Ovary (tissue), 9 donors: ENCODE measurements around the gene THRB. TPM values are rescaled to one million over a fixed set of nuclear protein-coding genes. Genes with fewer than 3 reads are reported as not detected.

ENCODE experiments used
- DNase-seq, 5 donors: peaks; one replicate each; pipeline ENCODE4 v3.0.0-alpha.2; 2019 to 2020
- H3K27ac ChIP-seq, 2 donors: fragments of 200-600 bp; one replicate each; pipeline versions ENCODE4 v1.5.1 to v1.8.0; 2019 to 2022
- H3K27me3 ChIP-seq: fragments of 200-600 bp; one replicate; pipeline ENCODE4 v1.8.0; 2022
- H3K36me3 ChIP-seq: fragments of 200-600 bp; sonication (generic); one replicate; pipeline ENCODE4 v1.5.1; 2019
- H3K4me1 ChIP-seq: one replicate; pipeline ENCODE4 v1.8.1; 2013; ENCODE audit warnings: mild to moderate bottlenecking, moderate library complexity; ENCODE audit not compliant: insufficient read depth
- H3K4me3 ChIP-seq: fragments of 200-600 bp; sonication (generic); one replicate; pipeline ENCODE4 v1.5.1; 2017
- H3K9me3 ChIP-seq, 2 donors: fragments of 200-600 bp in 1 of 2; sonication (generic) in 1 of 2; one replicate each; pipeline versions ENCODE4 v1.5.1 to v1.8.1; 2013 to 2019; ENCODE audit warnings: mild to moderate bottlenecking in 1 of 2, moderate library complexity in 1 of 2
- EP300 ChIP-seq: sonication (generic); formaldehyde crosslinking; IDR thresholded peaks from one replicate; pipeline ENCODE4 v1.6.1; 2017; ENCODE audit warnings: antibody characterized with exemption
- POLR2A ChIP-seq: fragments of 450-650 bp; IDR thresholded peaks from one replicate; pipeline ENCODE4 v1.6.1; 2017; ENCODE audit warnings: antibody characterized with exemption, mild to moderate bottlenecking, moderate library complexity
- WGBS, 3 donors: extraction: QIAGEN DNeasy Blood & Tissue Kit in 1 of 3; methylation state at CpG; one replicate each; pipeline versions ENCODE4 v1.1.5 to v1.1.7; 2013 to 2017; 5-methylcytosine and 5-hydroxymethylcytosine counted together
- intact Hi-C, 4 donors: fragments of 100-400 bp; cut with DNase I; formaldehyde crosslinking; loops; one replicate each; pipeline versions ENCODE4 v1.11.0 to v1.15.1; 2022 to 2023
- polyA plus RNA-seq, 2 donors: library from polyadenylated mRNA; stranded (reverse); fragments of 200-250 nt in 1 of 2; fragments of 350-450 nt in 1 of 2; fragmentation: Illumina TruSeq in 1 of 2; extraction: RNeasy Lipid Tissue Mini Kit (QIAGEN cat#74804) in 1 of 2; gene quantifications; one replicate each; pipeline ENCODE4 v1.2.3, GENCODE V29; 2013 to 2014
- total RNA-seq, 7 donors: library from RNA; depleted of rRNA in 2 of 7; stranded (reverse); fragments of >200 nt in 2 of 7; fragmentation: NEBNext Ultra II Directional in 3 of 7; extraction: Animal tissue kit (Norgen Biotek cat#: 25700) in 3 of 7; gene quantifications; one replicate each; pipeline versions ENCODE4 v1.1.0 to v1.2.4, GENCODE V29; 2016 to 2023
- TF ChIP-seq, protein P1 (sequence below), 3 donors: fragments of 450-650 bp in 2 of 3; fragments of 200-600 bp in 1 of 3; IDR thresholded peaks; one replicate each; pipeline versions ENCODE4 v1.5.1 to v1.8.0; 2016 to 2022; ENCODE audit warnings: antibody characterized with exemption in 3 of 3, mild to moderate bottlenecking in 1 of 3
- donor health status: DM: no; HTN: no; CAD: no; lungs with moderate emphysema.
- donor health status: DM: no; HTN: no; CAD: no.
- donor health status: Bipolar disorder and iron deficiency.
- donor health status: DM: yes; HTN: yes; CAD: no.
- donor health status: DM: no; HTN: no; CAD: no.
- donor health status: DM: yes; HTN: yes; CAD: no.

Gene THRB
- total and polyA plus RNA-seq, 9 donors: 0.91 to 6.5 (median 3.2) TPM

DNA sequence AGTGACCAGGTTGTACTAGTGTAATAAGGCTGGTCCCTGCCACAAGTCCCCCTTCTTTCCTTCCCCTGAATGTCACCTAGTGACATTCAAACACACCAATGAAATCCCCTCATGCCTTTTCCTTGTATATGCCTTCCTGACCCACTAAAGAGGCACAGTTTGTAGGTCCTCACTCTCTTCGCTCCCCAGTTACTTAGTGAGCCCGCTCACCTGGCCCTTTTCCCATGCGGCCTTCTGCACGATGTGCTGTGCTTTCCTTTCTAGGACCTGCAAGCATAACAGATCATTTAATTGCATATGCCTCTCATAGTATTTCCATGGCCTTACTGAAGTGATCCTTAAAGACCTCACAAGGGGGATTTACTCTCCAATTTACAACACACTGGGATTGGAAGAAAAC, 146.3 kb downstream of the THRB start:
- peaks cover 2% of the 10 kb centered on the region for H3K4me1 ChIP-seq
- TF ChIP-seq EP300 (no peak), POLR2A (no peak)
- TF ChIP-seq, protein P1, sequence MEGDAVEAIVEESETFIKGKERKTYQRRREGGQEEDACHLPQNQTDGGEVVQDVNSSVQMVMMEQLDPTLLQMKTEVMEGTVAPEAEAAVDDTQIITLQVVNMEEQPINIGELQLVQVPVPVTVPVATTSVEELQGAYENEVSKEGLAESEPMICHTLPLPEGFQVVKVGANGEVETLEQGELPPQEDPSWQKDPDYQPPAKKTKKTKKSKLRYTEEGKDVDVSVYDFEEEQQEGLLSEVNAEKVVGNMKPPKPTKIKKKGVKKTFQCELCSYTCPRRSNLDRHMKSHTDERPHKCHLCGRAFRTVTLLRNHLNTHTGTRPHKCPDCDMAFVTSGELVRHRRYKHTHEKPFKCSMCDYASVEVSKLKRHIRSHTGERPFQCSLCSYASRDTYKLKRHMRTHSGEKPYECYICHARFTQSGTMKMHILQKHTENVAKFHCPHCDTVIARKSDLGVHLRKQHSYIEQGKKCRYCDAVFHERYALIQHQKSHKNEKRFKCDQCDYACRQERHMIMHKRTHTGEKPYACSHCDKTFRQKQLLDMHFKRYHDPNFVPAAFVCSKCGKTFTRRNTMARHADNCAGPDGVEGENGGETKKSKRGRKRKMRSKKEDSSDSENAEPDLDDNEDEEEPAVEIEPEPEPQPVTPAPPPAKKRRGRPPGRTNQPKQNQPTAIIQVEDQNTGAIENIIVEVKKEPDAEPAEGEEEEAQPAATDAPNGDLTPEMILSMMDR (IDR thresholded peaks at IDR 0.05): no peak
- H3K27me3 ChIP-seq: no peaks in the 10 kb centered on the region
- intact Hi-C loops: no loop called here
- no peak overlapping the region for H3K4me3 ChIP-seq
- H3K9me3 ChIP-seq: no peaks in the 10 kb centered on the region
- H3K36me3 ChIP-seq: no peaks in the 10 kb centered on the region
- H3K27ac ChIP-seq: no peak overlapping the region
- WGBS, 3 donors: 92 to 96% (median 95%) methylated on average over 4 of the region's 4 CpGs
- DNase-seq: no peak

DNA sequence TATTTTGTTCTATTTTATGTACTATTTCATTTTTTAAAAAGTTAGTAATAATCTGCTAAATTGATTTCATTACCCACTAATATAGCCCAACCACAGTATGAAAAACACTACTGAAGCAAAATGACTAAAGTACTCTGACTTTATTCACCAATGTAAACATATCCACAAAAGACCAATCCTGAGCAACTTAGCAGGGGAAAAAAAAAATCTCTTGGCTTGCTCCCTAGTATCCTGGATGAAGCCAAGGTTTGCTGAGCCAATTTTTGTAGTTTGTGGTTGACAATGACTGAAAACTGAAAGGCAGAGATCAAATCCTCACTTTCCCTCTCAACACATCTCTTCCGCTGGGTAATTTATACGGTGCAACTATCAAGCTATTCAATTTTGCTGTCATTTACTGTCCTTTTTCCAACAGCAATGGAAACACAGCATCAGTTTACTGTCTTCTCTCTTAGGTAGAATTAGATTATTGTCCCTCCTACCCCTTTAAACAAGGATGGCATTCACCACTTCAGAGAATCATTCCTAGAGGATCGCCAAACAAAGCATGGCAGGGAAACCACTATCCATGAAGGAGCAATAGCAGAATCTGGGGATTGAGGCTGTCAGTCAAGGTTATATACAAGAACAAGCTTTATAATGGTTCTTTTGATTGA, 149.7 kb downstream of the THRB start:
- no peaks in the 10 kb centered on the region for H3K4me1 ChIP-seq
- intact Hi-C loops: no loop called here
- no peaks in the 10 kb centered on the region for H3K27me3 ChIP-seq
- no peaks in the 10 kb centered on the region for H3K36me3 ChIP-seq
- TF ChIP-seq POLR2A: no peak
- TF ChIP-seq EP300: no peak
- TF ChIP-seq, protein P1 (IDR thresholded peaks at IDR 0.05): no peak
- H3K27ac ChIP-seq: no peak overlapping the region
- no peak for DNase-seq
- H3K4me3 ChIP-seq: no peak overlapping the region
- H3K9me3 ChIP-seq: no peaks in the 10 kb centered on the region
- 65 to 72% (median 70%) methylated on average over 3 of the region's 3 CpGs for WGBS, 3 donors

DNA sequence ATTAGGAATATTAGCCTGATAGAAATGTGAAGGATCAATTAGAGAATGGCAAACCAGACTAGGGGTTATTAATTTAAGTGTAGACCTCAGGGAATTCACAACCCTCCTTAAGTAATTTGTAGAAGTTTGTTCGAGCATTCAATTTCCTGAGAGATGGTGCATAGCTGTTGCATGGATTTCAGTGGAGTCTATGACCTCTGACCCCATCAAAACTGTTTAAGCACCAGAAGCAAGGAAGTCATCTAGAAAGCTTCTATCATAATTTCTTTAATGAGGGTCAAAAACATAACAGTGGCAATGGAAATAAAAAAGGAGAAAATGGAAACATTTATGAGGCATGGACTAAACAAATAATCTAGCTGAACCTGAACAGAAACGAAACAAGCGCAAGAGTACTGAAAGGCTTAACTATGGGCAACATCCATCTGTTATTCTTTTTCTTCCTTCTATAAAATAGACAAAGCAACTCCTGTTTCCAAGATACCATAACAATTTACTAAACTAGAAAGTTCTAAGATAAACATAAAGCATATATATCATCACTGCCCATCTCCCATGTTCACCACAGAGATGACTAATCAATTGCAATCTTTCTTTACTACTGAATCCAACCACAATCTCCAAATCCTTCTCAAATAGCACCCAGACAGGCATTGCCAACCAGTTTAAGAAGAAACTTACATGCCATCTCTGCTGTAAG, 151.4 kb downstream of the THRB start:
- no peak overlapping the region for H3K27ac ChIP-seq
- H3K27me3 ChIP-seq: no peaks in the 10 kb centered on the region
- 93 to 94% (median 94%) methylated on average over 3 of the region's 3 CpGs for WGBS, 3 donors
- intact Hi-C loops: no loop called here
- no peaks in the 10 kb centered on the region for H3K4me1 ChIP-seq
- DNase-seq: no peak
- TF ChIP-seq EP300 (no peak), POLR2A (no peak)
- TF ChIP-seq, protein P1 (IDR thresholded peaks at IDR 0.05): no peak
- H3K4me3 ChIP-seq: no peak overlapping the region
- no peaks in the 10 kb centered on the region for H3K9me3 ChIP-seq
- no peaks in the 10 kb centered on the region for H3K36me3 ChIP-seq

DNA sequence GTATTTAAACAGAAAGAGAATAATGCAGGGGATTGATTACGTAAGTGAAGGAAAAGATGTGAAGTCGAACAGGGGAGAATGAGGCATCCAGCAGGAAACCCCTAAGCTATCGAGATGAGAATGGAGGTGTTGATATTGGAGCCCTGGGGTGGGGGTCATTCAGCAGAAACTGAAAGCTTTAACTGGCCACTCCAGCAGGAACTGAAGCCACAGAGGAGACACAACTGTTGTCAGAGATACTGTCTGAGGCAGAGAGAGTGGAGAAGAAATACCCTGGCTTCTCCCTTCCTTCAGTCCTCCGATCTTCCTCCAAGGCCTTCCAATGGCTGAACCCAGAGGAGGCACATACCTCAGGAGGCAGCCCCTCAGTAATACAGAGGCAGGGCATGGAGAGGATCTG, 152.4 kb downstream of the THRB start:
- no peaks in the 10 kb centered on the region for H3K36me3 ChIP-seq
- WGBS, 3 donors: 96 to 97% (median 96%) methylated on average over 4 of the region's 4 CpGs
- no peak overlapping the region for H3K4me3 ChIP-seq
- H3K27ac ChIP-seq: no peak overlapping the region
- no peaks in the 10 kb centered on the region for H3K9me3 ChIP-seq
- TF ChIP-seq EP300 (no peak), POLR2A (no peak)
- TF ChIP-seq, protein P1 (IDR thresholded peaks at IDR 0.05): no peak
- DNase-seq: no peak
- intact Hi-C loops: no loop called here
- no peaks in the 10 kb centered on the region for H3K4me1 ChIP-seq
- H3K27me3 ChIP-seq: no peaks in the 10 kb centered on the region
